T-helper 2 cell treated with Interferon-gamma antibody and Interleukin-4, amounts not matched to agents 5 μg/mL and 100 μg/mL, for 36 hours (primary cell): ENCODE data around the gene ABLIM1.

ENCODE experiments used
- DNase-seq: peaks from one replicate; pipeline ENCODE4 v3.0.0; 2021; ENCODE audit warnings: low spot score
- H3K27ac Mint-ChIP-seq: one replicate; pipeline ENCODE4 v1.8.0; 2021; ENCODE audit warnings: mild to moderate bottlenecking, mixed read lengths
- H3K27me3 Mint-ChIP-seq: one replicate; pipeline ENCODE4 v1.8.0; 2021; ENCODE audit warnings: low read depth, mixed read lengths
- H3K36me3 Mint-ChIP-seq: one replicate; pipeline ENCODE4 v1.8.0; 2021; ENCODE audit warnings: low read depth, mixed read lengths
- H3K4me1 Mint-ChIP-seq: one replicate; pipeline ENCODE4 v1.8.0; 2021; ENCODE audit warnings: low read depth, mixed read lengths
- H3K4me3 Mint-ChIP-seq: one replicate; pipeline ENCODE4 v1.8.0; 2022; ENCODE audit warnings: mild to moderate bottlenecking, moderate library complexity, mixed read lengths
- H3K9me3 Mint-ChIP-seq: one replicate; pipeline ENCODE4 v1.8.0; 2021; ENCODE audit warnings: mixed read lengths

Gene ABLIM1

DNA sequence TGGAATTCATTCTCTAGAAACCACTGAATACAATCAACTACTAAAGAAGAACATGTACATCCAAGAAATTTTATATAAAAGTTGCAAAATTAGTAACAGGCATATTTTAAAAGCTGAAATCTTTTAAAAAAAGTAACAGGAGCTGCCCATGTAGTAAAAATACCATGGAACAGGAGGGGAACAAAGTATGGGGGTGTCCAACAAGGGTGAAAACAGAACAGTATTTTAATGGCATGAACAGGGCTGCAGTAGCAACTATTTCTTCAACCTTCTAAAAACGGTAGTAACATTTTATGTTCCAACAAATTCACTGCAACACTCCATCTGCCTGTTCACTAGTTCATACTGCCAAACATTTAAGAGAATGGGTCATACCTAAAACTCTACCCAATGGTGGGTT lies 77.0 kb downstream of the ABLIM1 start:
- Mint-ChIP-seq H3K27me3 (peaks cover 44% of the 10 kb centered on the region), H3K27ac (no peak overlapping the region), H3K36me3 (peaks cover 2% of the 10 kb centered on the region), H3K9me3 (no peaks in the 10 kb centered on the region), H3K4me1 (no peaks in the 10 kb centered on the region), H3K4me3 (no peak overlapping the region)
- DNase-seq = no peak

DNA sequence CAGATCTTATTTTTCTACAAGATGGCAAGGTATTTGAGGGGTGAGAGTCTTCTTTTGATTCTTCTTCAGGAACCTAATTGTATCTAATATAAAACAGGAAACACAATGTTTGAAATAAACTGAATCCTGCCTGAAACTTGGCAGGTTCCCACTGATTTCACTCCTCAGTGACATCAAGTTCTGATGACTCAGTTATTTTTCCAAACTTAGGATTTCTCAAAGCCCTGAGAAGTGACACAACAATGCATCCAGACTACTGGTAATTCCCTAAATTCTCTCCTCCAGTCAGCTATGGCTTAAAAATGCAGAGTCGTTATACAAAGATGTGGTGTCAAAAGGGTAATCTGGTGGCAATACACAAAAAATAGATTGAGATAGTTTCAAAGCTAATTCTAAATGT lies 80.9 kb downstream of the ABLIM1 start:
- Mint-ChIP-seq H3K9me3 (no peaks in the 10 kb centered on the region), H3K36me3 (peaks cover 3% of the 10 kb centered on the region), H3K27me3 (peaks cover 20% of the 10 kb centered on the region), H3K27ac (no peak overlapping the region), H3K4me3 (no peak overlapping the region), H3K4me1 (no peaks in the 10 kb centered on the region)
- DNase-seq = no peak

DNA sequence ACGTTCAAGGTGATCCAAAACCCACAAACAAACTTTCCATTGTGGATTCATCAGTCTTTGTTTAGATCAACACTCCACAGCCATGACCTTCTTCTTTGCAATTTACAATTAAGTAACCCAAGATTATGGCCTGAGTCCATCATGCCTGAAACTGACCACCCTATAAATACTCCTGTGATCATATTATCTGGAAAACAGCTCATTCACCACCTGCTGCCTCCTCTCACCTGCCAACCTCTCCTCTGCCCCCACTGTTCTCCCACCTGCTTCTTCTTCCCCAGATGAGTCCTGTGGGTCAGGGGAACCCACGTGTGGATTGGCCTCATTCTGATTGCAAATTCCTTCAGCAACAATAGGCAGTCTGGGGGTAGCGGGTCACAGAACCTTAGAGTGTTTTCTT lies 81.4 kb downstream of the ABLIM1 start:
- H3K4me1 Mint-ChIP-seq = no peaks in the 10 kb centered on the region
- no peak overlapping the region for H3K27ac Mint-ChIP-seq
- H3K4me3 Mint-ChIP-seq = no peak overlapping the region
- H3K9me3 Mint-ChIP-seq = no peaks in the 10 kb centered on the region
- peaks cover 17% of the 10 kb centered on the region for H3K27me3 Mint-ChIP-seq
- no peak for DNase-seq
- peaks cover 1% of the 10 kb centered on the region for H3K36me3 Mint-ChIP-seq

DNA sequence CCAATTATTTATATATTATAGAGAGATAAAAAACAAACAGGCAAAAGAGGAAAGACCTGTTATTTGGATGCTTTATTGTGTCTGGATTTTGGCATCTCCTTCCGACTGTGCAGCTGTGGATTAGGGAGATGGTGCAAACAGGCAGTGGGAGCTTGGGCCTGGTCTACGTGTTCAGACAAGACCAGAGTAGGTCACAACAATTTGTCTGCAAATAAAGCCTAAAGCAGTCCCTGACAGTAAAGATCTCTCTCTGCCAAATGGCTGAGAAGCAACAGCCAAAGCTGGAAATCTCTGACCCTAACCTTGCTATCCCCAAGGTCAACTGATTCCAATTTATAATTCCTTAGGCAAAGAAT lies 82.0 kb downstream of the ABLIM1 start:
- no peak overlapping the region for H3K27ac Mint-ChIP-seq
- no peak overlapping the region for H3K4me3 Mint-ChIP-seq
- DNase-seq = no peak
- H3K36me3 Mint-ChIP-seq = peaks cover 1% of the 10 kb centered on the region
- no peaks in the 10 kb centered on the region for H3K9me3 Mint-ChIP-seq
- no peaks in the 10 kb centered on the region for H3K4me1 Mint-ChIP-seq
- H3K27me3 Mint-ChIP-seq = peaks cover 14% of the 10 kb centered on the region

DNA sequence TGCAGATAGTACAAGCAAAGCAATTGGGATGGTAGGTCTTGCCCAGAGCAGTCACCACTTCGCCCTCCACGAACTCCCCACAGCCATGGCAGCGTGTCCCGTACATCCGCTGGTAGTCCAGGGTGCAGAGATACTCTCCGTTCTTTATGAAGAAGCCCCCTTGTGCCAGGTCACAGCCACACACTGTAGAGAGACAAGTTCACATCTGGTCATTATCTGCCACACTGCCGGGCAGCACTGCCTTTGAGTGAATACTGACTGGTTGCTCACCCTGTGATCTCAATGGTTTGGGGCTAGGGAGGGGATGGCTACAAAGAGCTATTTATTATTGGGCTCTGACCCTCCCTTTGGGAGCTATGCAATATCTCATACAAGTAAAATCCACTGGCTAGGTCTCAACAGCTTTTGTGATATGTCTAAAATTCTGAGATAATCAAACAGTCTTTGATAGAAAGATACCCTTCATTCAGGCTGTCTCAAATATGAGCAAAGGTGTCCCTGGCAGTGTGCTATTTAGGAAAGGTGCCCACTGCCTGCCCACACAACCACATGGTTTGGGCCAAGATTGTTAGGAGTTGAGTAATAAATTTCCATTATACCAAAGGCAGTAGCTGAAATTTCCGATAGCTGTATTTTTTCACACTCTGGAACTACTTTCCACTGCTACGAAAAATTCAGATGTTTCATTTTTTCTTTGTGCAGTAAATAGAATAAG lies 82.5 kb downstream of the ABLIM1 start:
- no peaks in the 10 kb centered on the region for H3K4me1 Mint-ChIP-seq
- no peak for DNase-seq
- H3K9me3 Mint-ChIP-seq = no peaks in the 10 kb centered on the region
- no peak overlapping the region for H3K27ac Mint-ChIP-seq
- peaks cover 1% of the 10 kb centered on the region for H3K36me3 Mint-ChIP-seq
- H3K4me3 Mint-ChIP-seq = no peak overlapping the region
- peaks cover 14% of the 10 kb centered on the region for H3K27me3 Mint-ChIP-seq

DNA sequence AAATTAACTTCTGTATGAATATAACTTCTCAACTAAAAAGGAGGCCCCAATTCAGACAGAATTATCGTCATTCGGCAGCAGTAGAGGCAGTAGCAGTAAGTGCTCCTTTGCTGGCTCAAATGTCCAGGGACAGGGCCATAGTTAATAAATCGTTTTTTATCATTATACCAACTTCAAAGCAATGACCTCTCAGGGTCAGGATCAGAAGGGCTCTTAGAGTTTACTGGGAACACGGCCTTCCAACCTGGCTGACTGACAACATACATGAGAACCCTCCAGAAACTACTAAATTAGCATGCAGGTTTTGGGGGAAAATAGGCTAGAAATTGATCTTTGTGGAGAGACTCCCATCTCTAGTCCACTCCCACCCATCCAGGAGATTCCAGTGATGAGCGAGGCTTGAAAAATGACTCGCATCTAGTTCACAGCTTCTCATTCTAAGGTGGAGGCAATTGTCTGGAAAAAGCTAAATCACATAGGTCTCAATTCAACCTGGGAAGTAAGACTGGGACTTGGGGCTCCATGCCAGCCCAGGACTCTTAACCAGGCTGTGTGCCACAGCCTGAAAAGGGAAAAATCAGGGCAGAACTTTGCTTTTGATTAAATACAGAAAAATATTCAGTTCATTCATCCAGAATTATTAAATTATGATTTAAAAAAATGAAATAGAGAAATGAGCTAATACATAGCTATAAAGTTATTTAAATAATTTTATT lies 84.6 kb downstream of the ABLIM1 start:
- Mint-ChIP-seq H3K4me1 (no peaks in the 10 kb centered on the region), H3K9me3 (no peaks in the 10 kb centered on the region), H3K4me3 (no peak overlapping the region), H3K27ac (no peak overlapping the region), H3K27me3 (peaks cover 9% of the 10 kb centered on the region), H3K36me3 (peaks cover 1% of the 10 kb centered on the region)
- no peak for DNase-seq

DNA sequence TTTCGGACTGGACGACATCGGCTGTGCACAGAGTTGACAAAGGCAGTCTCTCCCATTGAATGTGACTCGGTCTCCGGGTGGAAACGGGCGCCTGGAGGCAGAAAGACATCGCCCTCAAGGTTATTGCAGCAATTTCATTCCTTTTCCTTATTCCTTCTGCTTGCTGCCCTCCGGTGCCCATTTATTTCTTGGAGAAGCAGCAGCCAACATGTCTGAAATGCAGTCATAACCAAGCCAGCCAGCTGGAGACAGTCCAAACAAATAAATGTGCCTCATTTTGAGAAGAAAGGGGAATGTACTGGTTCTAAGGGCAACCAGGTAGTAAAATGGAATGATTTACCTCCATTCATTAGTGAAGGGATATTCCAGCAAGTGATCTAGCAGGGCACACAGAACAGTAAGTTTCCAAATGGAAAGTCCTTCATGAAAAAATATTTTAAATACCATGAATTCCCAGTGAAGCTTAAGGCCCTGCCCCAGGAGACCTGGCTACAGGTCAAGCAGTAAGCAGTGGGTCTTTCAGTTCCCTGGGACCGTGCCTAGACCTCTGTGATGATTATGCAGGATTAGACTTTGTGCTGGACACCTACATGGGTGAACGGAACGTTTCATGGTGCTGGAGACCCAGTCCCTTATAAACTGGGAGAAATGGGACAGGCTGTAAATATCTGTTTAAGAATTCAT lies 86.6 kb downstream of the ABLIM1 start:
- H3K9me3 Mint-ChIP-seq = no peaks in the 10 kb centered on the region
- H3K27me3 Mint-ChIP-seq = peaks cover 2% of the 10 kb centered on the region
- H3K27ac Mint-ChIP-seq = no peak overlapping the region
- no peak for DNase-seq
- H3K36me3 Mint-ChIP-seq = peaks cover 1% of the 10 kb centered on the region
- no peak overlapping the region for H3K4me3 Mint-ChIP-seq
- H3K4me1 Mint-ChIP-seq = no peaks in the 10 kb centered on the region

DNA sequence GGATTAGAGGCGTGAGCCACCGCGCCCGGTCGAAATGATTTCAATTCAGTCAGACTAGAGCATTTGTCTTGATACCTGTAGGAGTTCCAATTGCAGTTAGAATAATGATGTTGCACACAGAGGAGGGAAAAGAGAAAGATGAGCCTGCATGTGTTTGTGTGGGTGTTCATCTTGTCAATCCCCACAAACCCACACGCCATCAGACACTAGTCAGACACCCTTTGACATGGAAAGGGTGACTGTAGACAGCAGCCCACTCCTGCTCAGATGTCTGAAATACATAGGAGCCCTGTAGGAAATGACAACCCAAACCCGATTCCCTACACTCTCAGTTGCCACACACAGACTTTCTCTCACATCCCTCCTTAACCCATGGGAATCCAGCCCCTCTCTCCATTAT lies 92.0 kb downstream of the ABLIM1 start:
- H3K27me3 Mint-ChIP-seq = peaks cover 8% of the 10 kb centered on the region
- no peak overlapping the region for H3K4me3 Mint-ChIP-seq
- H3K9me3 Mint-ChIP-seq = no peaks in the 10 kb centered on the region
- no peak overlapping the region for H3K27ac Mint-ChIP-seq
- H3K4me1 Mint-ChIP-seq = no peaks in the 10 kb centered on the region
- peak; percentile 10 for DNase-seq
- H3K36me3 Mint-ChIP-seq = no peaks in the 10 kb centered on the region

DNA sequence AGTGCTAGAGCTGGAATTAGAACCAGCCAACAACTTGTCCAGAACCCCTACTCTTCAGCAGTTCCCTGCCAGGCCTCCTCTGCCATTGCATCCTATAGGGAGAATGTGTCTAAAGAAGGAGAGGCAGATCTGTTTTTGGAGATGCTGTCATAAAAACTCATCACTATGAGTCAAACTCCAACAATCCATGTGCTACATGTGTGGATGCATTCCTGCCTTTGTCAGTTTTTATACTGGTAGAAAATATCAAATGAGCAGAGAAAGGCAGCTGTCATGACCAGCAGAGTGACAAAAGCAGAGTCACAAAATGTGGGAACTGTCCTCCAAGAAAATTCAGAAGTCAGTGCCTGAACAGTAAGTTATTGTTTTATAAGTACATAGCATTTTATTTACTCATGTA lies 93.0 kb downstream of the ABLIM1 start:
- no peaks in the 10 kb centered on the region for H3K36me3 Mint-ChIP-seq
- H3K4me3 Mint-ChIP-seq = no peak overlapping the region
- H3K27ac Mint-ChIP-seq = no peak overlapping the region
- DNase-seq = no peak
- H3K4me1 Mint-ChIP-seq = no peaks in the 10 kb centered on the region
- peaks cover 15% of the 10 kb centered on the region for H3K27me3 Mint-ChIP-seq
- H3K9me3 Mint-ChIP-seq = no peaks in the 10 kb centered on the region

DNA sequence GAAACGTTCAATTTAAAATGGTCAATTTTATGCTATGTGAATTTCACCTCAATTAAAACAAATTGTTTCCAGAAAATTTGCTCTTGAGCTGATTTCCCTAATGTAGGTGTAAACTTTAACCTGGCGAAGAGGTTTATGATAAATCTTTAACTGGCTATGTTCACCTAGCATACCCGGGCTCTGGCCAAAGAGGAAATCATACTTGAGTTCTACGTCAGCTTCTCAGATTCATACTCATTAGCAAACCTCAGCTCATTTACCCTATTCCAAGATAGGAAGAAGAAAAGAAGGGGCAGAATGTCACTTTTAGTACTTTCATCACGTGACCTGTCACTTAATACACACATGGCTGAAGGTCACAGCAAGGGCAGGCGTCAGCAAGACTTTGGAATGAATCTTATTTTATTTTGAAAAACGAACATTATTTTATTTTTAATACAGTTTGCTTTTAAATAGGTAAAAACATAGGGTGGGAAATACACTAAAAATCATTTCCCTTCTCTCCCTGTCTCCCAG lies 97.0 kb downstream of the ABLIM1 start:
- DNase-seq = no peak
- peaks cover 14% of the 10 kb centered on the region for H3K9me3 Mint-ChIP-seq
- H3K27ac Mint-ChIP-seq = no peak overlapping the region
- H3K4me1 Mint-ChIP-seq = no peaks in the 10 kb centered on the region
- H3K36me3 Mint-ChIP-seq = peaks cover 11% of the 10 kb centered on the region
- no peak overlapping the region for H3K4me3 Mint-ChIP-seq
- peaks cover 24% of the 10 kb centered on the region for H3K27me3 Mint-ChIP-seq

DNA sequence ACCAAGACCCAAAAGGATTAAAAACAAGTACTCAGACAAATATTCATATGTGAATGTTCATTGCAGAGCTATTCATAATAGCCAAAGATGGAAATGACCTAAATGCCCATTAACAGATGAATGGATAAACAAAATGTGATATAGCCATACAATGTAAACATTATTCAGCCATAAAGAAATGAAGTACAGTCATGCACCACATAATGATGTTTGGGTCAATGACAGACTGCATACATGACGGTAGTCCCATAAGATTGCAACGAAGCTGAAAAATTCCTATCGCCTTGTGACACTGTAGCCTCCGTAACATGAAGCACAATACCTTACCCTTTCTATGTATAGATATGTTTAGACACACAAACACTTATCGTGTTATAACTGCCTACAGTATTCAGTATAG lies 97.9 kb downstream of the ABLIM1 start:
- Mint-ChIP-seq H3K4me1 (no peaks in the 10 kb centered on the region), H3K27ac (no peak overlapping the region), H3K36me3 (peaks cover 11% of the 10 kb centered on the region), H3K27me3 (peaks cover 26% of the 10 kb centered on the region), H3K9me3 (peaks cover 14% of the 10 kb centered on the region), H3K4me3 (no peak overlapping the region)
- DNase-seq = no peak

DNA sequence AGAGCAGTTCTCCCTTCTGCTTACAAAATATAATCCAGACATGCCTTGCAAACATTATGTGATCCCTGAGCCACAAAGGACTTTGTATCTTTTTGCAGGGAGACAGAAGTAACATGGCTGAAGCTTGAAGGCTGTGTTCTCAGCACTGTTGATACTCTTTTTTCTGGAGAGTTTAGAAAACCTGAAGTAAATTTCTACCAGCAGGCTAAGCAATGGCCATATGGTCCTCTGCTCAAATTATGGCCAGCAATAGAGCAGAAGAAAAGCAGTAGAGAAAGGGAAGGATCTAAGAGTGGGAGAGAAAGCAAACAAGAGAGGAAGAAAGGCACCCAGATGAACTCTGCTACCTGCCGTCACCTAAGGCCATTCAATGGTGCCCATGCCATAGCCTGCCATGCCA lies 98.4 kb downstream of the ABLIM1 start:
- Mint-ChIP-seq H3K9me3 (peaks cover 14% of the 10 kb centered on the region), H3K27ac (no peak overlapping the region), H3K4me1 (no peaks in the 10 kb centered on the region), H3K27me3 (peaks cover 26% of the 10 kb centered on the region), H3K4me3 (no peak overlapping the region), H3K36me3 (peaks cover 11% of the 10 kb centered on the region)
- no peak for DNase-seq

DNA sequence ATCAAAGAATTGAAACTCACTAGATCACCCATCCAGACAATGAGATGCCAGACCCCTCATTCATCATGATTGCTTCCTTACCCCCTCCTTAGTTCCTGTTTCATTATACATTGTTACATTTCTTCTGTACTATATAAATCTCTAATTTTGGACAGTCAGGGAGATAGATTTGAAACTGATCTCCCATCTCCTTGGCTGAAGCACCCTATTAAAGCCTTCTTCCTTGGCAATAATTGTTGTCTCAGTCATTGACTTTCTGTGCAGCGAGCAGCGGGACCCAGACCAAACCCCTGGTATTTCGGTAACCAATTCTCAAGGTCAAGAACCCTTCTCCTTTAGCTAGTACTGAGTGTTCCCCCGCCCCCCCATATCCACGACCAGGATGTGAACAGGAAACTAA lies 100.2 kb downstream of the ABLIM1 start:
- Mint-ChIP-seq H3K4me3 (no peak overlapping the region), H3K27ac (no peak overlapping the region), H3K4me1 (no peaks in the 10 kb centered on the region), H3K36me3 (peaks cover 11% of the 10 kb centered on the region), H3K27me3 (peaks cover 23% of the 10 kb centered on the region), H3K9me3 (peaks cover 14% of the 10 kb centered on the region)
- DNase-seq = no peak
